Vagina (tissue), 2 donors: ENCODE results near the gene ARHGEF40.

Experiments used
- CTCF ChIP-seq, 3 experiments: fragments of 450-650 bp in 2 of 3; fragments of 200-600 bp in 1 of 3; sonication (generic) in 1 of 3; IDR thresholded peaks; one replicate each; pipeline ENCODE4 v1.5.1; 2017 to 2019; ENCODE audit warnings: antibody characterized with exemption in 3 of 3, mild to moderate bottlenecking in 2 of 3, moderate library complexity in 2 of 3
- POLR2A ChIP-seq, 2 donors: fragments of 450-650 bp; IDR thresholded peaks; one replicate each; pipeline ENCODE4 v1.6.1; 2017; ENCODE audit warnings: antibody characterized with exemption in 2 of 2, mild to moderate bottlenecking in 2 of 2, moderate library complexity in 2 of 2

DNA sequence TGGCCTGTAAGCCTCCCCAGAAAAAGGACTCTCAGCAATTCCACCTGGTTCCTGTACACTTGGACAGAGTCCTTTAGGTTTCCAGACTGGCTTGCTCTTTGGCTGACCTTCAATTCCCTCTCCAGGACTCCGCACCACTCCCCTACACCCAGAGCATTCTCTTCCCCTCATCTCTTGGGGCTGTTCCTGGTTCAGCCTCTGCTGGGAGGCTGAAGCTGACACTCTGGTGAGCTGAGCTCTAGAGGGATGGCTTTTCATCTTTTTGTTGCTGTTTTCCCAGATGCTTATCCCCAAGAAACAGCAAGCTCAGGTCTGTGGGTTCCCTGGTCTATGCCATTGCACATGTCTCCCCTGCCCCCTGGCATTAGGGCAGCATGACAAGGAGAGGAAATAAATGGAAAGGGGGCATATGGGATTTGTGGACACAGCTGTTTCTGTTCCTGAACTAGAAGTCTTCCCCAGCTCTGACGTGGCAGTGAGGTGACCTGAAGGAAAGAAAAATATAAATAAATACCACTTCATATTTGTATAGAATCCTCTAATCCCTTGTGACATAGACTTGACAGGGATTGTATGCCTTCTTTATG lies 26.6 kb upstream of the ARHGEF40 start:
- TF ChIP-seq CTCF (IDR thresholded peaks at IDR 0.05) (no peak), POLR2A (IDR thresholded peaks at IDR 0.05) (no peak)
